Cardiac fibroblast (primary cell): ENCODE results near the gene SDCCAG8.

Experiments used
- DNase-seq, 2 donors: peaks; one replicate each; pipeline versions ENCODE4 v3.0.0 to v3.0.0-alpha.2; 2010; ENCODE audit warnings: low read depth in 2 of 2
- H3K4me3 ChIP-seq, 2 donors: replicated peaks in 1 of 2; 1 replicate in 1 of 2; 2 replicates in 1 of 2; pipeline ENCODE4 v1.5.1; 2011; ENCODE audit warnings: low read depth in 2 of 2, low read length in 2 of 2, mild to moderate bottlenecking in 2 of 2, moderate library complexity in 1 of 2
- TF ChIP-seq, protein P1 (sequence below): IDR thresholded peaks from one replicate; pipeline ENCODE4 v1.5.1; 2011; ENCODE audit warnings: low read depth, mild to moderate bottlenecking, low read length, inconsistent platforms

SDCCAG8 gene

DNA sequence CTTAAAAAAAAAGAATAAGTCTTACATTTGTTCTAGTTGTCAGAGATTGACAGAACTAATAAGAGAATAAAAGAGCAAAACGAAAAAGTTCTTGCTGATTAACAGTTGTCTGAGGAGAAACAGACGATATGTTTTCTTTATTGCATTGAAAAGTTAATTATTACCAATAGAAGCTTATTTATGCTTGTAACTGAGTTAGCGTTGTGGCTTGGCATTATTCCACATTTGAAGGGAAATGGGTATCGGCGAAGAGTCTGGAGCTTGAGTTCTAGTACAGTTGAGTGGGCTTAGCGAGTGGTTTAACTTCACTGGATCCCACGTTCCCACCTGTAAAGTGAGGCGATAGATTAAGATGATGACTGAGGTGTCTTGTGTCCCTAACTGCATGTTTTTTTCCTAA is 109.0 kb downstream of the SDCCAG8 start:
- TF ChIP-seq, protein P1, sequence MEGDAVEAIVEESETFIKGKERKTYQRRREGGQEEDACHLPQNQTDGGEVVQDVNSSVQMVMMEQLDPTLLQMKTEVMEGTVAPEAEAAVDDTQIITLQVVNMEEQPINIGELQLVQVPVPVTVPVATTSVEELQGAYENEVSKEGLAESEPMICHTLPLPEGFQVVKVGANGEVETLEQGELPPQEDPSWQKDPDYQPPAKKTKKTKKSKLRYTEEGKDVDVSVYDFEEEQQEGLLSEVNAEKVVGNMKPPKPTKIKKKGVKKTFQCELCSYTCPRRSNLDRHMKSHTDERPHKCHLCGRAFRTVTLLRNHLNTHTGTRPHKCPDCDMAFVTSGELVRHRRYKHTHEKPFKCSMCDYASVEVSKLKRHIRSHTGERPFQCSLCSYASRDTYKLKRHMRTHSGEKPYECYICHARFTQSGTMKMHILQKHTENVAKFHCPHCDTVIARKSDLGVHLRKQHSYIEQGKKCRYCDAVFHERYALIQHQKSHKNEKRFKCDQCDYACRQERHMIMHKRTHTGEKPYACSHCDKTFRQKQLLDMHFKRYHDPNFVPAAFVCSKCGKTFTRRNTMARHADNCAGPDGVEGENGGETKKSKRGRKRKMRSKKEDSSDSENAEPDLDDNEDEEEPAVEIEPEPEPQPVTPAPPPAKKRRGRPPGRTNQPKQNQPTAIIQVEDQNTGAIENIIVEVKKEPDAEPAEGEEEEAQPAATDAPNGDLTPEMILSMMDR, result no peak
- H3K4me3 ChIP-seq, result no peak overlapping the region
- DNase-seq, result no peak

DNA sequence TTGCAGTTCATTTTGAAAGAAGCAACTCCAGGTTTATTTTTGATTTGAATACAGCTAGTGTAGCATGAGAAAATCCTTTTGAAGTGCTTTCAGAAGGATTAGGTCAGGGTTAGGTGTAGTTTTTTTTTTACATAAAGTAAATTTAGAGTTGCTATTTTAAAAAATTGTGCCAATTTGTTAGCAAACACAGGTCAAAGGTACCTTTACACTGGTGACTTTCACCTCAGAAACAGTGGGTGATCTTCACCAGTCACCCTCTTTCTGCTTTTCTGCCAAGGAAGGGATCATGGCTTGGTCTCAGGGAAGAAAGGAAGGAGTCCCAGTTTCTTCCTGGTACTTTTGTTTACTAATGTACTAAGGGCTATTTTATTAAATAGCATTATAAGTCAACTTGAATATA is 111.5 kb downstream of the SDCCAG8 start:
- DNase-seq, result no peak
- TF ChIP-seq, protein P1, result no peak

DNA sequence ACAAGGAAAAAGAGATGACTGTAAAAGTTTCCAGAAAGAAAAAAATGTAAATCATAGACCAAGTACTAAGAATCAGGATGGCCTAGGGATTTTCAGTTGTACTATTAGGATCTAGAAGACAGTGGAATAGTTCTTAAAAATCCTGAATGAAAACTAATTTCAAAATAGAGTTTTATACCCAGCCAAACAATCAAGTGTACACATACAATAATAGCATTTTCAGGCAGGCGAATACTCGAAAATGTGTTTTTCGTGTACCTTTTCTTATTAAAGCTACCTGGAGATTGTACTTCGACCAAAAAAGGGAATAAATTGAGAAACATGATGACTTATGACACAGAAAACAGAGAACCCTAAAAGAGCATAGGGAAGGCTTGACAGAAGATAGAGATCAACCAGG is 118.6 kb downstream of the SDCCAG8 start:
- H3K4me3 ChIP-seq, result no peak overlapping the region
- TF ChIP-seq, protein P1, result no peak
- DNase-seq, result no peak

More for the DNA sequence above, 111.5 kb downstream of the SDCCAG8 start:
- H3K4me3 ChIP-seq, result no peak overlapping the region

DNA sequence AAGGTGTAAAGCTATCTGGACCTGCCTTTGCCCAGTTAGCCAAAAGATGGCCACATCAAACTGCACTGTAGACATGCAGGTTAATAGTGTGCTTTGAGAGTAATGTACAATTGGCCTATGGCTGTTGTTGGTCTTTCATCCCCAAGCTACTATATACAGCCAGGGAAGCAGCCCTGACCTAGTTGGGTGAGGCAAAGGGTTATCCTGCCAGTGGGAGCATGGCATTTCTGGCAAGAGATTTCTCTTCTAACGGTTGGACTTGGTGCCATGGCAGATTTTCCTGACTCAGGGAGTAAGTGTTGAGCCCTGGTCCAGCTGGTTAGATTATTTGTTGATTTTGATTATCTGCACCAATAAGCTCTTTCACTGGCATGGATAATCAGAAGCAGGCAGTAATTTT is 119.8 kb downstream of the SDCCAG8 start:
- TF ChIP-seq, protein P1, result no peak
- DNase-seq, result no peak
- H3K4me3 ChIP-seq, result no peak overlapping the region

DNA sequence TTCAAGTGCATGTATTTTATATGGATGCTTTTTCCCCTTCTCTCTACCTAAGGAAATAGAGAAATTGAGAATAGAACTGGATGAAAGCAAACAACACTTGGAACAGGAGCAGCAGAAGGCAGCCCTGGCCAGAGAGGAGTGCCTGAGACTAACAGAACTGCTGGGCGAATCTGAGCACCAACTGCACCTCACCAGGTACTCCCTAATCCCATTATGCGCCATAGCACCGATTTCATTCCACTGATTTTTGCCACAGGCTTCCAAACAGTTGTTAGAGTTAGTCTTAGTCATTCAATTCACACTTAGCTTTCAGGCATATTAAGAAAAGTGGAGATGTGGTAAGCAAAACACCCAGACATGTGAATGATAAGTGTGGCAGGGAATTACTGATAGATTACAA is 122.8 kb downstream of the SDCCAG8 start:
- TF ChIP-seq, protein P1, result no peak
- DNase-seq, result no peak
- H3K4me3 ChIP-seq, result no peak overlapping the region

DNA sequence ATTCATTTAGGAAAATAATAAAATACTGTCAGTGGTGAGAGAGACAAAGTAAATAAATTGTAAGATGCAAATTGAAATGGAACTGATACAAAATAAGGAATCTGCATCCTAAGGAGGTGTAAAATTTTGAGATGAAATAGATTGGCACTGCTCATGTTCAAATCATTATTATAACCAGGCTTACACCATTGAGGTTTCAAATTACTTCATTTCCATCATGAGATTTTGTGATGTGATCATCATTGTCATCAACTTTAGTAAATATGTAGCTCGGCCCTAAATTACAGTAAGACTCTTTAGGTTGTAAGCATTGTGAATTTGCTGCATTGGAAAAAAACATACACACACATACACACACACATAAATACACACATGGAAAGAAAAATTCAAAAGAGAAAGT is 123.4 kb downstream of the SDCCAG8 start:
- DNase-seq, result no peak
- H3K4me3 ChIP-seq, result no peak overlapping the region
- TF ChIP-seq, protein P1, result no peak

DNA sequence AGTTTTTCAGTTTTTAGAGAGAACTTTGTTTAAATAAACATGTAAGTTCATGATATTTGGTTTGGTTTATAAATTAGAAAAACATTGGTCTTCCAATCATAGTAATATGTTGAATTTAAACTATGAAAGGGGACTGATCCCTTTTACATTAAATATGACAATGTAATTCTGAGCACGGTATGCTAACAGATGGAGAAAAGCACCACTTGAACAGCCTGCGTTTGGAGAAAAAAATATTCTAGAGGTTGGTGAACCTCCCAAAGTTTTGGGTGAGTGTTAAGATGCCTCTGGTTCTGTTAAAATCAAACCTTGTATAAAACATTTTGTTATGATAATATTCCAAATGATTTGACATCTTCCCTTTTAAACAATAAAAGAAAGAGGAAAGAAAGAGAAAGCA is 123.9 kb downstream of the SDCCAG8 start:
- DNase-seq, result no peak
- no peak overlapping the region for H3K4me3 ChIP-seq
- TF ChIP-seq, protein P1, result no peak
